IMR-90 (cell line): ENCODE measurements around the gene SMAP1. TPM values are rescaled to one million over a fixed set of nuclear protein-coding genes. Genes with fewer than 3 reads are reported as not detected.

Experiments
- ATAC-seq: fragments of 200-7000 bp; cut with Tn5 transposase; 2 replicates; pipeline ENCODE4 v1.9.1; 2020; ENCODE audit warnings: low read depth, mild to moderate bottlenecking, moderate library complexity
- BruUV-seq: library from RNA; stranded (reverse); fragments of 400-500 nt; replicated peaks from 2 replicates; lab custom pipeline; 2021; lab: Mats Ljungman, UMichigan
- CTCF ChIA-PET: fragments of 300-600 bp; formaldehyde crosslinking; extraction: SDS; loops from one replicate; lab custom pipeline; 2021; ENCODE audit warnings: antibody characterized with exemption; lab: Yijun Ruan, JAX
- POLR2A ChIA-PET: fragments of 300-600 bp; sonication (Branson Sonifier 250); formaldehyde crosslinking; loops from one replicate; lab custom pipeline; 2022; ENCODE audit warnings: antibody characterized with exemption; ENCODE audit not compliant: unreplicated experiment; lab: Charles Lee
- DNase-seq: peaks from one replicate; pipeline ENCODE4 v3.0.0; 2013
- H2AFZ ChIP-seq: replicated peaks from 2 replicates; pipeline ENCODE3; 2013; ENCODE audit warnings: low read length, mild to moderate bottlenecking; ENCODE audit not compliant: poor library complexity
- H2AK5ac ChIP-seq: 2 replicates; pipeline ENCODE4 v1.6.1; 2013; ENCODE audit warnings: low read depth, low read length, inconsistent platforms
- H2AK9ac ChIP-seq: replicated peaks from 2 replicates; pipeline ENCODE3; 2013; ENCODE audit warnings: mild to moderate bottlenecking, low read depth, low read length, moderate library complexity; ENCODE audit not compliant: poor library complexity
- H2BK120ac ChIP-seq: 2 replicates; pipeline ENCODE4 v1.6.1; 2013; ENCODE audit warnings: low read depth, low read length, inconsistent platforms
- H2BK15ac ChIP-seq: 3 replicates; pipeline ENCODE4 v1.6.1; 2013; ENCODE audit warnings: low read depth, low read length, inconsistent platforms
- H2BK20ac ChIP-seq: 2 replicates; pipeline ENCODE4 v1.6.1; 2013; ENCODE audit warnings: low read depth, mild to moderate bottlenecking, inconsistent platforms, low read length, moderate library complexity
- H2BK5ac ChIP-seq: 2 replicates; pipeline ENCODE4 v1.6.1; 2013; ENCODE audit warnings: mild to moderate bottlenecking, low read depth, low read length, inconsistent platforms; ENCODE audit not compliant: poor library complexity, severe bottlenecking
- H3K14ac ChIP-seq: replicated peaks from 2 replicates; pipeline ENCODE4 v1.6.1; 2013; ENCODE audit warnings: low read depth, low read length, inconsistent platforms
- H3K18ac ChIP-seq: 2 replicates; pipeline ENCODE4 v1.6.1; 2013; ENCODE audit warnings: low read depth, low read length, control low read depth
- H3K23ac ChIP-seq: 2 replicates; pipeline ENCODE4 v1.6.1; 2013; ENCODE audit warnings: low read depth, low read length, inconsistent platforms
- H3K27ac ChIP-seq: 2 replicates; pipeline ENCODE4 v1.5.1; 2013; ENCODE audit warnings: mild to moderate bottlenecking, control low read depth, low read length; ENCODE audit not compliant: insufficient read depth
- H3K27me3 ChIP-seq: 2 replicates; pipeline ENCODE4 v1.6.1; 2013; ENCODE audit warnings: low read length; ENCODE audit not compliant: control insufficient read depth, insufficient read depth
- H3K36me3 ChIP-seq: 2 replicates; pipeline ENCODE4 v1.6.1; 2013; ENCODE audit warnings: low read length, mixed read lengths; ENCODE audit not compliant: control insufficient read depth, insufficient read depth
- H3K4ac ChIP-seq: 2 replicates; pipeline ENCODE4 v1.6.1; 2013; ENCODE audit warnings: low read depth, low read length, inconsistent platforms
- H3K4me1 ChIP-seq: 2 replicates; pipeline ENCODE4 v1.6.1; 2013; ENCODE audit warnings: low read length, mixed read lengths; ENCODE audit not compliant: control insufficient read depth, insufficient read depth
- H3K4me2 ChIP-seq: 2 replicates; pipeline ENCODE4 v1.6.1; 2013; ENCODE audit warnings: low read depth, mild to moderate bottlenecking, control low read depth, low read length, moderate library complexity
- H3K4me3 ChIP-seq: 2 replicates; pipeline ENCODE4 v1.5.1; 2013; ENCODE audit warnings: low read depth, mild to moderate bottlenecking, control low read depth, low read length, moderate library complexity; ENCODE audit not compliant: insufficient read depth
- H3K56ac ChIP-seq: 2 replicates; pipeline ENCODE4 v1.6.1; 2013; ENCODE audit warnings: low read length, inconsistent platforms; ENCODE audit not compliant: insufficient read depth; ENCODE audit errors: extremely low read depth
- H3K79me1 ChIP-seq, 2 experiments: 2 replicates each; pipeline ENCODE4 v1.6.1; 2013; ENCODE audit warnings: low read length in 2 of 2, inconsistent platforms in 1 of 2, low read depth in 1 of 2
- H3K9ac ChIP-seq: 2 replicates; pipeline ENCODE4 v1.6.1; 2013; ENCODE audit warnings: low read depth, low read length, control low read depth
- H3K9me1 ChIP-seq: 2 replicates; pipeline ENCODE4 v1.6.1; 2013; ENCODE audit warnings: low read length, inconsistent platforms; ENCODE audit not compliant: insufficient read depth
- H3K9me3 ChIP-seq: 2 replicates; pipeline ENCODE4 v1.6.1; 2013; ENCODE audit warnings: low read length; ENCODE audit not compliant: control insufficient read depth, insufficient read depth
- H4K20me1 ChIP-seq: 2 replicates; pipeline ENCODE4 v1.6.1; 2013; ENCODE audit warnings: low read length, inconsistent platforms; ENCODE audit not compliant: insufficient read depth
- H4K5ac ChIP-seq: 2 replicates; pipeline ENCODE4 v1.6.1; 2013; ENCODE audit warnings: mild to moderate bottlenecking, low read depth, low read length, control low read depth
- H4K8ac ChIP-seq, 2 experiments: 2 replicates each; pipeline ENCODE4 v1.6.1; 2013; ENCODE audit warnings: low read depth in 2 of 2, low read length in 2 of 2, control low read depth in 1 of 2, inconsistent platforms in 1 of 2
- H4K91ac ChIP-seq: 2 replicates; pipeline ENCODE4 v1.6.1; 2013; ENCODE audit warnings: low read depth, low read length, inconsistent platforms; ENCODE audit not compliant: insufficient read depth
- BHLHE40 ChIP-seq: fragments of 150-350 bp; IDR thresholded peaks from 2 replicates; pipeline ENCODE4 v1.6.1; 2016; ENCODE audit warnings: mild to moderate bottlenecking, low read depth, low read length
- CHD1 ChIP-seq: IDR thresholded peaks from 2 replicates; pipeline ENCODE4 v1.6.1; 2012; ENCODE audit warnings: low read depth, low read length, improper control_type of control experiment
- FOS ChIP-seq: fragments of 150-350 bp; IDR thresholded peaks from 2 replicates; pipeline ENCODE4 v1.6.1; 2016; ENCODE audit warnings: low read depth, low read length
- MAFK ChIP-seq: IDR thresholded peaks from 2 replicates; pipeline ENCODE4 v1.6.1; 2012; ENCODE audit warnings: low read depth, low read length, improper control_type of control experiment
- MAZ ChIP-seq: IDR thresholded peaks from 2 replicates; pipeline ENCODE4 v1.6.1; 2012; ENCODE audit warnings: low read depth, mild to moderate bottlenecking, low read length, improper control_type of control experiment, moderate library complexity, borderline replicate concordance
- MXI1 ChIP-seq: IDR thresholded peaks from 2 replicates; pipeline ENCODE4 v1.6.1; 2012; ENCODE audit warnings: low read depth, mild to moderate bottlenecking, low read length, moderate library complexity, borderline replicate concordance
- NFE2L2 ChIP-seq: fragments of 150-350 bp; IDR thresholded peaks from 2 replicates; pipeline ENCODE4 v1.6.1; 2016; ENCODE audit warnings: low read depth, mild to moderate bottlenecking, low read length
- POLR2A ChIP-seq: IDR thresholded peaks from 2 replicates; pipeline ENCODE4 v1.6.1; 2012; ENCODE audit warnings: mild to moderate bottlenecking, low read depth, low read length
- RAD21 ChIP-seq: IDR thresholded peaks from 2 replicates; pipeline ENCODE4 v1.6.1; 2012; ENCODE audit warnings: low read length, improper control_type of control experiment
- RCOR1 ChIP-seq: IDR thresholded peaks from 2 replicates; pipeline ENCODE4 v1.6.1; 2012; ENCODE audit warnings: mild to moderate bottlenecking, low read length, improper control_type of control experiment; ENCODE audit not compliant: insufficient replicate concordance
- RFX5 ChIP-seq: IDR thresholded peaks from 2 replicates; pipeline ENCODE4 v1.8.0; 2012; ENCODE audit warnings: low read depth, mild to moderate bottlenecking, low read length, moderate library complexity
- SMC3 ChIP-seq: fragments of 150-350 bp; IDR thresholded peaks from 2 replicates; pipeline ENCODE4 v1.6.1; 2016; ENCODE audit warnings: low read depth, mild to moderate bottlenecking, antibody characterized with exemption, low read length, moderate library complexity
- WGBS, 2 experiments: methylation state at CpG; one replicate each; pipeline versions ENCODE4 v1.1.5 to v1.1.7; 2013; ENCODE audit warnings: missing lambda C conversion rate in 2 of 2; ENCODE audit not compliant: insufficient read length in 1 of 2; ENCODE audit errors: extremely low coverage in 2 of 2; 5-methylcytosine and 5-hydroxymethylcytosine counted together
- dilution Hi-C: fragments of 300-500 bp; cut with HindIII; formaldehyde crosslinking; loops from one replicate; pipeline ENCODE4 v1.14.3; 2018; ENCODE audit warnings: low sequenced_read_pairs; ENCODE audit not compliant: unreplicated experiment
- in situ Hi-C: fragments of 300-500 bp; cut with MboI; formaldehyde crosslinking; loops from 3 replicates; pipeline ENCODE4 v1.14.3; 2019; ENCODE audit warnings: low sequenced_read_pairs, inconsistent platforms, mixed read lengths
- intact Hi-C: fragments of 100-400 bp; cut with micrococcal nuclease; formaldehyde crosslinking; loops from 2 replicates; pipeline ENCODE4 v1.10.0; 2022
- polyA plus RNA-seq, 3 experiments: library from polyadenylated mRNA; depleted of rRNA; stranded (reverse); fragments of >200 nt; gene quantifications; 2 replicates each; pipeline ENCODE4 v1.2.3, GENCODE V29; 2012; ENCODE audit warnings: low replicate concordance in 1 of 3
- total RNA-seq: library from RNA; depleted of rRNA; stranded (reverse); fragments of >200 nt; gene quantifications from 2 replicates; pipeline ENCODE4 v1.2.3, GENCODE V29; 2012

The SMAP1 gene
- total and polyA plus RNA-seq, 2 of the 4 experiments (the other 2 are of a cell fraction): 14.8 to 16.7 TPM

- no peak overlapping the region for H2AFZ ChIP-seq
- BruUV-seq: no TSS peak
- no peak overlapping the region for H2BK20ac ChIP-seq
- H4K5ac ChIP-seq: no peak overlapping the region
- intact Hi-C loops: loop anchor here (1.0 to 5.0 kb wide), 3 partner anchors 179 to 307 kb away; partner anchors contain the start of gene B3GAT2
- H3K4me1 ChIP-seq: no peaks in the 10 kb centered on the region
- no CpG with 5 or more reads among the region's 2 CpGs for WGBS, 2 experiments
- H3K36me3 ChIP-seq: no peaks in the 10 kb centered on the region
- H4K8ac ChIP-seq: no peak overlapping the region
- H3K4me2 ChIP-seq: no peak overlapping the region
- dilution Hi-C loops: loop anchor here (25.0 kb wide), 1 partner anchor 182 kb away; no protein-coding TSS in a partner anchor
- H2AK5ac ChIP-seq: no peak overlapping the region
- no peak overlapping the region for H2AK9ac ChIP-seq
- H3K27ac ChIP-seq: no peak overlapping the region
- no peaks in the 10 kb centered on the region for H3K27me3 ChIP-seq
- no peaks in the 10 kb centered on the region for H3K9me3 ChIP-seq
- ATAC-seq (no peak), DNase-seq (no peak)
- H2BK15ac ChIP-seq: no peak overlapping the region
- in situ Hi-C loops: loop anchor here (5.0 to 25.0 kb wide), 2 partner anchors 182 to 307 kb away; no protein-coding TSS in a partner anchor
- H3K56ac ChIP-seq: no peak overlapping the region
- no peak overlapping the region for H3K4me3 ChIP-seq
- H3K4ac ChIP-seq: no peak overlapping the region
- H3K9ac ChIP-seq: no peak overlapping the region
- no peak overlapping the region for H4K91ac ChIP-seq
- H2BK120ac ChIP-seq: no peak overlapping the region
- no peaks in the 10 kb centered on the region; the same call in 1 of the 2 replicates for H3K9me1 ChIP-seq
- POLR2A ChIA-PET: no interaction called here
- CTCF ChIA-PET: interaction anchor here (3.0 kb wide), 1 partner anchor 178 kb away, joined by 10 read pairs; no protein-coding TSS in a partner anchor
- no peak for TF ChIP-seq MAFK
- no peak for TF ChIP-seq RFX5
- no peak for TF ChIP-seq MAZ
- no peak for TF ChIP-seq RAD21
- no peak for TF ChIP-seq MXI1
- TF ChIP-seq RCOR1: no peak
- no peak for TF ChIP-seq FOS
- TF ChIP-seq NFE2L2: no peak
- TF ChIP-seq POLR2A: no peak
- no peak for TF ChIP-seq SMC3
- no peak for TF ChIP-seq BHLHE40
- no peak for TF ChIP-seq CHD1
- no peak overlapping the region for H3K23ac ChIP-seq
- H3K18ac ChIP-seq: no peak overlapping the region
- peaks cover 5 to 21% of the 10 kb centered on the region in 2 experiments for H3K79me1 ChIP-seq
- peaks cover 13% of the 10 kb centered on the region for H4K20me1 ChIP-seq
- H3K14ac ChIP-seq: no peak overlapping the region
- no peak overlapping the region for H2BK5ac ChIP-seq
Observed at GRCh38 chr6:70705772-70706171, 38.1 kb downstream of the SMAP1 start.
